ENCODE results near the gene LCP2.
"Not testable (repeated sequence)": the region's sequence is repeated elsewhere in the genome, so short reads cannot be mapped to it uniquely, and the experiment has no call there.

Gene LCP2

DNA sequence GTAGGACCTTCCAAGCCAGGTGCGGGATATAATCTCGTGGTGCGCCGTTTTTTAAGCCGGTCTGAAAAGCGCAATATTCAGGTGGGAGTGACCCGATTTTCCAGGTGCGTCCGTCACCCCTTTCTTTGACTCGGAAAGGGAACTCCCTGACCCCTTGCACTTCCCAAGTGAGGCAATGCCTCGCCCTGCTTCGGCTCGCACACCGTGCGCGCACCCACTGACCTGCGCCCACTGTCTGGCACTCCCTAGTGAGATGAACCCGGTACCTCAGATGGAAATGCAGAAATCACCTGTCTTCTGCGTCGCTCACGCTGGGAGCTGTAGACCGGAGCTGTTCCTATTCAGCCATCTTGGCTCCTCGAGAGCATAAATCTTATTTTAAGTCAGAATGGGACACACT, 52.1 kb downstream of the LCP2 start:
- not testable (repeated sequence) for DNase-seq

DNA sequence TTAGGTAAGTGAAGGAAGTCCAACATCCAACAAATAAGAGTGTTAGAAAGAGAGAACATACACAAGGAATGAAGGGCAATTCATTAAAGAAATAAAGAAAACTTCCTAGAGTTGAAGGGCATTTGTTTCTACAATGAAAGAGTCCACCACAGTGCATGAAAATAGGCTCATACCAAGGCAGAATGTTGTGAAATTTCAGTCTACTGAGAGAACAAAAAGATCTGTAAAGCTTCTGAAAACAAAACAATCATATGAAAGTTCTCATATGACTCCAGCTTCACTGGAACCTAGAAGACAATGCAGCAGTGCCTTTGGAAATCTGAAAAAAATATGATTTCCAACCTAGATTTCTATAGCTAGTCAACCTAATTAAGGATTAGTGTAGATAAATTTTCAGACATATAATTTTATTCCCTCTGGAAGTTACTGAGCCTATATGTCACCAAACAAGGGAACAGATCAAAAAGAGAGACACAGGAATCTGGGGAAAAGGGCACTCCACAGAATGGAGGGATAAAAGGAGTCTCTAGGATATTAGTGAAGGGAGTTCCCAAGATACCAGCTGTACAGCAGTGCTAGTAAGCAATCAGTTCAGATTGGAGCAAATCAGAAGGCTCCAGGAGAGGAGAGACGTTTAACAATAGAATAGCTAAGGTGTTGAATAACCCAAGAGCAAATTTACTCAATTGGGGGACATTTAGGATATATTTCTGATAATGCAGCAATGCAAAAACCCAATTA, 59.0 kb downstream of the LCP2 start:
- DNase-seq: no peak

DNA sequence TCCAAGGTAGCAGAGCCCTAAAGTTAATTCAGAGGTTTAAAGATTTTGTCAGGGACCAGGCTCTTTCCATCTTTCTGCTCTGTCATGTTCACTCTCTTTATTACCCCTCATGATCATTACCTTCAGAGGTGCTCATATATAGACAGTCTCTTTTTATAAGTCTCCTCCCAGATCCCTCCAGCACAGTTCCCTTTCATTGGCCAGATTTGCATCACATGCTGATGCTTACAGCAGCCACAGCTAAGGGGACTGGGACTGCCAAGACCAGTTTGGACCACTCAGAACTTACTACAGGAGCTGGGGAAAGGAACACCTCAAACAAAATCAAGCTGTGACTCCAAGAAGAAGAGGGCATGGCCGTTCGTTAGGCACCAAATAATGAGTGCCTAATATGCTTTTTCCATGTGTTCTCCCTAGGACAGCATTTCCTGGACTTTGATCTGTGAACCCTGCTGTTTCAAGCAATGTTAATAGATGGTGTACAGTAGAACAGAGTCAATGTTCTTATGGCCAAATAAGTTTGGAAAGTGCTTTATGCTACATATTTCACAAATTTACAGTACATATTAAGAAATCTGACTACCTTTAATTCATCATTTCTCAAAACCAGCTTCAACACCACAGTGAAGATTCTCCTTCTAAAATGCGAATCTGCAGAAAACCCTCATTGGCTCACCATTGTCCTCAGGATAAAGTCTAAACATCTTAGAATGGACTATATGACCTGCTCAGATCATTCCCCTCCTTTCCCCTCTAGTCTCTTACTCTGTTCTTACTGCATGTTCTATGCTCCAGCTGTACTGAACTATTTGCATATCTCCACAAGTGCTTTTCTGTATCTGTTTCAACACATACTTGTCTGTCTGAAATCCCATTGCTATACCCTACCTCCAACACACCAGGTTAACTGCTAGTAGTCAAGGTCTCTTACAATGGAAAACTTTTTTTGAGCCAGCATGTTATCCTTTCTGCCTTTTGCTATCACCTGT, 61.4 kb downstream of the LCP2 start:
- no peak for DNase-seq

DNA sequence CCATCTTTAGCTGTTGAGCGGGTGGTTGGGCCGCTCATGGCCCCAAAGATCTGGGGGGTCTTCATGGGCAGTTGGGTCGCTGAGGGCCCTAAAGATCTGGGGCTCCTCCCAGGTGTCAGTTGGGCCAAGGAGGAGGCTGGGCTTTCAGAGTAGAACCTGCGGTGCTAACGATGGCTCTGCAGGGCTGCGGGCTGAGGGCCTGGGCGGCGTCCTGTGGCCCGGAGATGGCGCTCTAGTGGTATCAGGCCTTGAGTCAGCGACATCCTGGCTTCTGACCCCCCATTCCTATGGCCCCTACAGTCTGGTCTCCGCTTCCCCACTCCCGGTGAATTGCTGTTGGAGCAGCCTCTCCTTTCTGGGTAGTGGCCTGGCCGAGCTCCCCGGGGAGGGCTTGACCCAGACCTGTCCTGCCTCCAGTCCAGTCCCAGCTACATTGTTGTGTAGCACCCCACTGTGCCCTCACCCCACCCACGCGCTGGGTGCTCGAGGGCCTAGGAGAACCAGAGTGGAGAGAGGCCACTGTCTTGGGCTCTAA, 64.2 kb downstream of the LCP2 start:
- no peak for DNase-seq

DNA sequence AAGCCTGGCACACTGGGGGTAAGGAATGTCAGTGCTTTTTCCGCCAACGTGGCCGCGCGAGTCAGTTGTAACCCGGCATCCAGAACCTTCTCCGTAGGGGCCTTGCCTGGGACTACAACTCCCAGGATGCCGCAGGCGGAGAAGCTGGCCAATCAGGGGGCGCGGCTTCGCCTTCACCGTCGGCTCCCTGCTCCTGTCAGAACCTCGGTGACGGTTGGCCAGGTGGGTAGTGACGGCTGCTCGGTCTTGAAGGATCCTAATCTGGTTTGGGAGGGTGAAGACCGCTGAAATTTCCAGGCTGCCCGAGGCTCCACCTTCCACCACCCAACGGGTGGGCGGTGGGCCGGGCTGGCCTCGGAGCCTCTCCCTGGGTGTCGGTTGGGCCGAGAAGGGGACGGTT, 64.8 kb downstream of the LCP2 start, which contains the start of gene C5orf58:
TSS of gene C5orf58 (plus strand) at position 200 of the 400 bp plus-strand sequence. CDS start 1,992 bp downstream, outside the sequence.
- no peak for DNase-seq

DNA sequence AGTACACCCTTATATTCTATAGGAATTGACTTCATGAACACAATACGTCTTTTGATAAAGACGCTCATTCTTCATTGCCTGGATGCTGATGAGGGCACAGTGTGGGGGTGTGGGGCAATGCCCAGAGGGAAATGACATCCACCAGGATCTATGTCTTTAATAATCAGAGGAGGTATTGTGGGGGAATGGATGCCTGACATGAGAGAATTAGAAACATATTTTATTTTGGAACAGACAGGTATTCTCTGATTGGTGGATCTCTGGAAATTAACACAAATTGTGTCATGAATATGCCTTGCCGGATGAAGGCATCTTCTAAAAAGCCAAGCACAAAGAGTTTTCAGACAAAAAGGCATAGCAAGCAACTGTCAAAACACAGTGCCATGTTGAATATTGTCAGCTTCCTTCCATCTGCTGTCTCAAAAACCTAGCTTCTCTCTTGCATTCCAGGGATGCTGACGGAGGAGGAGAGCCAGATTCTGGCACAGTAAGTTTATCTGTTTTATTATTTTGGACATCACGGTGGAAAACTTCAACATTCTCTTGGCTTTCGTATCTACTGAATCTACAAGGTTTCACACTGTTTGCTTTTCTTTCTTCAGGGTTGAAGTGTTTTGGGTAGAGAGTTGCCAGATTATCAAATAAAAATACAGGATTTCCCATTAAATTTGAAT, 68.7 kb downstream of the LCP2 start:
- DNase-seq: no peak

DNA sequence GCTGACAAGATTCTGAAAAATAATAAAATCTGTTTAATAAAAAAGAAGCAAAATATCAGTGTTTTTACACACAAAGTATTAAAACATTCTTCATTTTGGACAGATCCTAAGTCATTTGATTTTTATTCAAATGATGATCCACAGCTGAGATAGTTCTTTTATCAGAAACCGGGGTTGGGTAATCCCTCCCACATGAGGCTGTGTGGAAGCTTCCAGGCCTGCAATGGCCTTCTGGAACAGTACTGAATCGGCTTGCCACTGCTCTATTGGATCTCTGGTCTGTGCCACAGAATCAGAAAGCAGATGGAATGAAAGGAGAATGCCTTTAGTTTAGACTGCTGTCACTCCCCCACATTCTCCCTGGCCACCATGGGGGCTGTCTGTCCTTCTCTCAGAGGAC, 70.9 kb downstream of the LCP2 start:
- DNase-seq: no peak

DNA sequence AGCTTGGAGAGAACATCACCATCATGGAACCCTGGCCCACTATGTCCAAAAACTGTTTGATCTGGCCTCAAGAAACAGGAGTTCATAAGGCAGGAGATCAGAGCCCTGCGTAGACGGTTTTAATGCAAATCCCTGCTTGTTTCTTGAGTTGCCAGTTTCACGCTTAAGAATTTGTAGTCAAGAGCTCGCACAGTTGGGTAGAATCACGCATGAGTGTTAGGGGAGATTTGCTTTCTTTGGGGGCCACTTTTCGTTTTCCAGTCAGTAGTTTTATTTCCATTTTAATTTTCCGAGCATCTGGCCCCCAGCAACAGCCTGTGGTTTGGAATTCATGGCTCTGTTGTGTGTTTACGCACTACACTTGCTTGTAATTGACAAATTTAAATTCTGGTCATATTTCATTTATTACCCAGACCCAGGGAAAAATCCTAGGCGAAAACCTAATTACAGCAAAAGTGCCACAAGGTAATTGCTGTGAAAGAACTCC, 71.4 kb downstream of the LCP2 start:
- DNase-seq: no peak

DNA sequence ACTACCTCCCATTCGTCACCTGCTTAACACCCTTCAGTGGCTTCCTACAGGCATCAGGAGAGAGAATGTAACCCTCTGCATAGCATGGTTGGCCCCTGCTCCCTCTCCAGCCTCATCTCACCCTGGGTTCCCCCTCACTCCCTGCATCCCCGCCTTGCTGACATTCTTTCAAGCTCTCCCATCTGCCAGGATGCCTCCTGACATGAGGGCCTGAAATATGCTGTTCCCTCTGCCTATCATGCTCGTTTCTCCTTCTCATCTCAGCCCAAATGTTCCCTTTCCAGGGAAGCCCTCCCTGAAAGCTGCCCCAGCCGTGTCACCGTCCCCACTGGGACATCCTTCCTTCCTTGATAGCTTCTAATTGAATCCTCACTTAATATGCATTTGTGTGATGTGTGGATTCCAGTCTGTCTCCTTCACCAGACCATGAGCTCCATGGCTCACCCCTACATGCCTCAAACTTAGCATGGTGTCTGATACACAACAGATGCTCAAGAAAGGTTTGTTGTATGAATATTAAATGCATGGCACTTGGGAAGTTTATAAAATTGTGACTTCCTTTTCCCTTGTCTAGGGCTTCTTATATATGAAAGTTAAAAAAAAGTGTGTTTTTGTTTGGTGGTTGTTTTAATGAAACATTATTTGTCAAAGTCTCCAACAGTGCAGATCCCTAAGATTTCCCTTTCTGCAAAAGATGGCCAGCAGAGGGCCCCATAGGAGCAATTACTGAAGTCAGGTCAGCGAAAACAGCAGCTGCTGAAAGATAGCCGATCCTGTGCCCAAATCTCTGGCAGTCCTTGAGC, 72.0 kb downstream of the LCP2 start:
- peak; percentile 76 for DNase-seq

DNA sequence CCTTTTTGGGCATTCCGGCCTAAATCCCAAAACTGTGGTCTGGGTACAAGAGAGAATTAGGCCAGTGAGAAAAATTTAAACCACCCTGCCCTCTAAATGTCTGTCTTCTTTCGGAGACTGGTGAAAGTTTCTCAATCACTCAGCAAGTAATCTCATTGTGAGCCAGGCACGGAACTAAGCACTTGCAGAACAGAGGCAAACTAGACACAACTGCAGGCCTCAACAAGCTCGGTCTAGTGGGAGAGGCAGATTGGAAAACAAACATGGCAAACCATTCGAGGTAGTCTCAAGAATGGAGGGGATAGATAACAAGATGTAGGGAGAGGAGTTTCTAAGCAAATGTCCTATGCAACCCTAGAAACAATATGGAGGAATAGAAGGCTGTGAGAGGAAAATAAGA, 73.7 kb downstream of the LCP2 start:
- no peak for DNase-seq

DNA sequence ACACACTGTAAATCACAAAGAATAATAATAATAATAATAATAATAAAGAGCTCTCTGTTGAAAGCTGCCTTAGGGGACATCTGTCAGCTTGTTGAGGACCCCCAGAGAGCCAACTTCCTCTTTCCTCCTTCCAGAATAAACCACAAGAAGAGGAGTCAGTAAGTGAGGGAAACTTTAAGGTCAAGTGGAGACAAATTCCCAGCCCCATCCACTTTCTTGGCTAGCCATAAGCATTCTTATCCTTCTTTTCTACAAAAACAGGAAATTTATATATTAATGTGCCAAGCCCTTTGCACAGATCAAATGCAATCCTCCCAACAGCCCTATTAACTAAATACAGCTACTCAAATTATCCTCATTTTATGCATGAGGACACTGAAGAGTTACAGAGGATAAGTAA, 74.2 kb downstream of the LCP2 start:
- DNase-seq: no peak

DNA sequence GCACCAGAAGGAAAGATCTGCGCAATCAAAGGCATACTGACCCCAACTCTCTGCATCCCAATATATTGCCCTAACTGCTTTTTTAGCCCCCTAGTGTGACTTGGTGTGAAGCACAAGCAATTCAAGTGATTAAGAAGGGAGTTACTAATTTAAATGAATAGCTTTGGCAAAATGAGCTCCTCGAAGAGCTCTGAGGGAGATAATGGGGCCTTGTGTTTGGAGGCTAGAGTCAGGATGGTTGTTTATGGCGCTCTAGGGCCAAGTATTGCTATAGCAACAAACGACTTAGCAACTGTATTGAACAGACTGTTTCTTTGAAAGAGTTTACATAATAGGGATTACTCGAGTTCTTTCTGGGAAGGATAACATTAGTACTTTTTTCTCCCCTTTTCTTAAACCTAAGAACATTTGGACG, 76.2 kb downstream of the LCP2 start:
- DNase-seq: no peak

DNA sequence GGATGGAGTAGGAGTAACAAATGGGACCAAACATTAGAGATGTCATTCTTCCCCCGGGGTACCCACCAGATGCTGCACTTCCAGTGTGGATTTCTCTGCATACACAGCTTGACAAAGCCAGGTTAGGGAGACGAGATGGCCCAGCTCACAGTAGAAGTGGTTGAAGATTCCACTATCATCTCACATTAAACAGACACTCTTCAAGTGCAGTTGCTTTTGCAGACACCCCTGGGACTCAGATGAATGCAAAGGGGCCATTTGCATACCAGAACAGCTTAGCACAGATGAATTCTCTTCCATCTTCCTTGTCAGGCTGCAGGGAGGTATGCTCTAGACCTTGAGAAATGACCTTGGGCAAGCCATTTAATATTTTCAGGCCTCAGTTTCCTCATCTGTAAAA, 77.4 kb downstream of the LCP2 start:
- DNase-seq: no peak

DNA sequence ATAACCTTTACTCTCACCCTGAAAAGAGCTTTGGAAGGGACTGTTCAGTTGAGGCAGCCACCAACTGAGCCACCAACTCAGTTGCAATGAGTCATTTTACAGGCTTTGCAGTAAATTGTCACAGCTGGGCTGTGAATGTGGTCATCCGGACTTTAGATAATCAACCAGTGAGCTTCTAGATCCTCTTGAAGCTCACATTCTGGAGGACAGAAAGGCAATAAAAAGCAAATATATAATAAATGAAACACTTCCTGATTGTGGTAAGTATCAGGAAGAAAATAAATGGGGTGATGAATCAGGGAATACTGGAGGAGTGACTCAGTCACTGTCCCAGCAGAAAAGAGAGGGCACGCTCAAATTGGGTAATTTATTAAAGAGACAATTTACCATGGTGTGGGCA, 78.0 kb downstream of the LCP2 start:
- no peak for DNase-seq

DNA sequence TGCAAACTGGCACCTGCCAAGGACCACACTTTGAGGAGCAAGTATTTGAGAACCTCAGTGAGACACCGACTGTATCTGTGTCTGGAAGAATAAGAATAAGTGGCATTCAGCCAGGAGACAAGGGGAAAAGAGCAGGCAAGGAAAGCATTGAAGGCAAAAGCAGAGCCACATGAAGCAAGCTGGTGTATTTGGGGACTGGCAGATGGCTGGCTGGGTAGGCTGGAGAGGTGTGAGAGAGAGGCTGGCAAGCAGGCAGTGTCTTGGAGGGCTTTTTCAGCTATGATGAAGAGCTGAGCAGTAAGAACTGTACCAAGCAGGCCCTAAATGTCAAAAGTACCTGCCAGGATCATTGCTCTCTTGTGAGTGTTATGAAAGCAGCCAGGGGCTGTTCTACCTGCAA, 78.9 kb downstream of the LCP2 start:
- DNase-seq: no peak

DNA sequence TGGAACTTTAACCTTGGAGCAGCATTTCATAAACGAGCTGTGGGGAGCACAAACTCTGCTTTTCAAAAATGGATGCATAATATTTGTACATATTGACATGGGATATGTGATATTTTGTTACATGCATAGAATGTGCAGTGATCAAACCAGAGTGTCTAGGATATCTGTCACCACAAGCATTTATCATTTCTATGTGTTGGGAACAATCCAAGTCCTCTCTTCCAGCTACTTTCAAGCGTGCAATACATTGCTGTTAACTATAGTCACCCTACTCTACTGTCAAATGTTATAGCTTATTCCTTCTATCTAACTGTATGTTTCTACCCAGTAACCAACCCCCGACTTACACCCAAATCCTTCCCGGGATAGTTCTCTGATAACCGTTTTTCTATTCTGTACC, 79.7 kb downstream of the LCP2 start:
- no peak for DNase-seq

DNA sequence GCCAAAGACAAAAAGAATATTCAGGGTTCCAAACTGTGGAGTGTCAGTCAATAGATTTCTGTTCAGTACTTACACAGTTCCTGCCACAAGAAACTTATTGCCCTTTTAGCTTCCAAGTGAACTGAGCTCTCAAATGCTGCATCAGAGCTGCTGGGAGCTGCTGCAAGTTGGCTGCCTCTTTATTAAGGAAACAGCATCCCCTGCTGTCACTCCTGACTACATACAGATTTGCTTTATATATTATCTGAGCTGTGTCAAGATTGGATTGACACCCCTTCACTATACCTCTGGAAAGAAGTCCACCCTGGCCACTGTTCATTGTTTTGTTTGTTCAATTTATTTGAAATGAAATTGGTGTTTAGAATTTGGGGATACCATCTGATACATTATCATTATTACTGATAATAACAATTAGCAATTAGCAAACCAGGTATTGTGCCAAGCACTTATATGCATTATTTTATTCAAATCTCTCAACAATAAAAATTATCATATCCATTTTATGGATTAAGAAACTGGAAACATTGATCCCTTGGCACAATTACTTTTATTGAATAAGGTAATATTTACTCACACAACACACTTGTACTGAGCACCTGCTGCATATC, 81.2 kb downstream of the LCP2 start:
- DNase-seq: no peak

DNA sequence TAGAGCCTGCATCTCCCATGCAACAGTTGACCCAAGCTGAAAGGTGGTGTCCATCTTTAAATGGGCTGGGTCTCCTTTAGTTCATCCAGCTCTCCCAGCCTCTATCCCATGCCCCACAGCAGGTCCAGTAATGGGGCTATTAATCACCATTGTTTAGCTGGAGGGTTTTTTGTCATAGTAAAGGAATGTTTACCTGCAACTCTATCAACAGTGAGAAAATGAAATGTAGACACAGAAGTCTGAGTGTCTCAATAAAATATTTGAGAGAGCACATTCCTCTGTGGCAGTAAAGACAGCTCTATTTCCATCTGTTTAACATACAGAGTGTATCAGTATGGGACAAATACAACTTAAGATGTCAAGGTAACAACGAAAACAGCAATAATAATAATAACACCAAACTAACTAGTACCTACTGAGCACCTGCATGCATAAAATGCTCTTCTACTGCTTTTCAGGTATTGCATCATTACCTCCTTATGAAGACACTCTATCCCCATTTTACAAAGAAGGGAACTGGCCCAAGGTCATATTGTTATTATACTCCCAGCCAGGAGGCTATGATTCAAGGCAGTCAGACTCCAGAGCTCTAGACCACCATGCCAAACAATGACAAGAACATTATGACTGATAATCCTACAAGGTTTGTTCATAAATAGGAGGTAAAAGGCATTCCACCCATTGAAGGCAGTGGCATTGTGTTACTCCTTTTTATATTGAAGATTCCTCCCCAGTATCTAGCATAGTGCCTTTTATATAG, 85.8 kb downstream of the LCP2 start:
- DNase-seq: no peak

DNA sequence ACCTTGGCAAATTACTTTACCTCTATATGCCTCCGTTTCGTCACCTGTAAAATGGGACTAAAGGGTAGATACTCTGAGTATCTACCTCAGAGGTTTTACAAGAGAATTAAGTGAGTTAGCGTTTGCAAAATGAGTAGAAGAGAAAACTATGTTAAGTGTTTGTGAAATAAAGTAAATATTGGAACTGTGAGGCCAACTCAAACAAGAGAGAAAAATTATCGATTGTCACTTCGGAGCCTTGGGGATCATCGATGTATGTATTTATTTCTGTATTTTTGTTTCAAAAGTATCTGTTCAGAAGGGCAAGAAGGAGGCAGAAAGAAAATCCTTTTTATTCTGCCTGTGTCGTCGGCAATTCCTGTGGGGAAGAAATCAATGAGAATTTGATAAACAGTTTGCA, 90.6 kb downstream of the LCP2 start:
- DNase-seq: no peak

DNA sequence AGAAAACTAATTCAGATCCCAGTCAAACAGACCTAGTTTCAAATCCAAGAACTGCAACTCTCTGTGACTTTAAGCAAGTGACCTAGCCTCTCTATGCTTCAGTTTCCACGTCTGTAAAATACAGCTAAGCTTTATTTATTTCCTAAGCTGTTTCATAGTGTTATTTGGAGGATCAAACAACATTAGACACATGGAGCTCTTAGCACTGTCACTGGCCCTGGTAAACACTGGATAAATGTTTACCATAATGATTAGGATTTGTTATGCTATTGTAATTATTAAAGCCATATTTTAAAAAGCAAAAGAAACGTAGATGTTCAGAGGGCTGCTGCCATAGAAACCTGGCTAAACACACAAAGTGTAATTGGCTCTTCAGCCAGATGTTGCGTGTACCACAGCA, 91.4 kb downstream of the LCP2 start:
- no peak for DNase-seq

DNA sequence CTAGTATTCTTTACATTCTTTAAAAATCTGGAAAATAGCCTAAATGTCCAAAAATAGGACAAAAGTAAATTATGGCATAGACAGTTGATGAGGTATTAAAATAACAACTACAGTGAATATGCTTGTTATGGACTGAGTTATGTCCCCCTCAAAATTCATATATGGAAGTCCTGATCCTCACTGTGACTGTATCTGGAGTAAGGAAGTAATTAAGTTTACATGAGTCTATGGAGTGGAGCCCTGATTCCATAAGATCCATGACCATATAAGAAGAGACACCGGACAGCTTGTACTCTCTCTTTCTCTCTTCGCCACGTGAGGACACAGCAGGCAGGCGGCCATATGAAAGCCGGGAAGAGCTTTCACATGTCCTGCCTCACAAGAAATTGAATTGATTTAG, 93.4 kb downstream of the LCP2 start:
- no peak for DNase-seq
